GM21390 (cell line): ENCODE data around the gene AKNAD1.
"Not testable (repeated sequence)": the region's sequence is repeated elsewhere in the genome, so short reads cannot be mapped to it uniquely, and the experiment has no call there.

Experiments used
- ATAC-seq: cut with Tn5 transposase; IDR thresholded peaks from one replicate; pipeline ENCODE4 v1.9.1; 2021; ENCODE audit not compliant: unreplicated experiment

Gene AKNAD1, protein sequence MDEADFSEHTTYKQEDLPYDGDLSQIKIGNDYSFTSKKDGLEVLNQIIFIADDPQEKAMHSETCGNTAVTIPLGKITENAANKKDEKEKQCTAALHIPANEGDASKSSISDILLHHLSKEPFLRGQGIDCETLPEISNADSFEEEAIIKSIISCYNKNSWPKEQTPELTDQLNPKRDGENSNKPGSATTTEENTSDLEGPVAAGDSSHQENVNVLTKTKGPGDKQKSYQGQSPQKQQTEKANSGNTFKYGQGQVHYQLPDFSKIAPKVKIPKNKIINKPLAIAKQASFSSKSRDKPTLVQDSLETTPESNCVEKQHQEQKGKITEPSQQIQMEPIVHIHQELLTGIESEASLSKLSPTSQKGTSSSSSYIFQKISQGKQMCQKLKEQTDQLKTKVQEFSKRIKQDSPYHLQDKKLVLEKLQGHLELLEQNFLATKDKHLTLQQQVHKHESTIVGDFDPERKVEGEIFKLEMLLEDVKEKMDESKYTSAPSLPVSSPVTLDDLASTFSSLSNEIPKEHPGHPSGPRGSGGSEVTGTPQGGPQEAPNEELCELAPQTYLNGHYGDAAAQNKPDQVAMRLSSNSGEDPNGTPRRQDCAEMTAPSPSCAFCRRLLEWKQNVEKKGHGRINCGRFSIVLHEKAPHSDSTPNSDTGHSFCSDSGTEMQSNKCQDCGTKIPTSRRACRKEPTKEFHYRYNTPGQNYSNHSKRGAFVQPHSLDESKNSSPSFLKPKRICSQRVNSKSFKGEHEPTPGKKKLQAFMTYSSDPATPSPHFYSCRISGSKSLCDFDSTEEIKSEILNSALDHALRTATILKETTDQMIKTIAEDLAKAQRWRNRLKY

DNA sequence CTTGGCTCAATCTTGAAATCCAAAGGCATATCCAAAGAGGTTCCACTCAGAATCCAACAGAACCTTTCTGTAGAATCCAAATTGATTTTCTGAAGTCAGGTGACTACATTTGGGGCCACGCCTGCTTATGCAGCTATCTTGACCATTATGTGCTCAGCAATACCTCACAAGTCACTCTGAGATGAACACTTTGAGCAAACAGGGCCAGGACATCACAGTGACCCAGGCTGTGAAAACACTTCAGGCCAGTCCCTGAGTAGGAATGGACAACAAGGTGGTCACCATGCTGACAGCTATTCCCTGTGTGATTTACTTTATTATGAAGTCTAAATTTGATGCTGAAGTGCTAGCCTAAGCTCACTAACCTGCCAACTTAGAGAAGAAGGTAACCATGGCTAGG, at the start of gene AKNAD1:
TSS of gene AKNAD1 (minus strand) at position 101 of the 400 bp plus-strand sequence. CDS start 4,430 bp downstream, outside the sequence.
- no peak for ATAC-seq

DNA sequence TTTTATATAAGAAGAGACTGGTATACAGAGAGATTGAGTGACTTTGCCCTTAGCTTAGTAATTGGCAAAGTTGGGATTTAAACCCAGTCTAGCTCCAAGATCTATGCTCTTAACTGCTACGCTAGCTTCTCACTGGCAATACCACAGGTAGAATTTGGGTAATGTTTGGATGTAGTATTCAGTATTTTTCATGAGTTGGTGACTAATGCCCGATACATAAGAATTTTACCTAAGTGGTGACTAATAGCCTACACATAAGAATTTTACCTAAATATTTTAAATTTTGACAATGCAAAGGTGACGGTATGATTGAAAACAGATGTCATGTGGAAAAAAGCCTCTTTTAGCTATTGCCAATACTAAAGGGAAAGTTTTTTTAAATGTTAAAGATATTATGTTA, 44.2 kb upstream of the AKNAD1 start:
- ATAC-seq: no peak

DNA sequence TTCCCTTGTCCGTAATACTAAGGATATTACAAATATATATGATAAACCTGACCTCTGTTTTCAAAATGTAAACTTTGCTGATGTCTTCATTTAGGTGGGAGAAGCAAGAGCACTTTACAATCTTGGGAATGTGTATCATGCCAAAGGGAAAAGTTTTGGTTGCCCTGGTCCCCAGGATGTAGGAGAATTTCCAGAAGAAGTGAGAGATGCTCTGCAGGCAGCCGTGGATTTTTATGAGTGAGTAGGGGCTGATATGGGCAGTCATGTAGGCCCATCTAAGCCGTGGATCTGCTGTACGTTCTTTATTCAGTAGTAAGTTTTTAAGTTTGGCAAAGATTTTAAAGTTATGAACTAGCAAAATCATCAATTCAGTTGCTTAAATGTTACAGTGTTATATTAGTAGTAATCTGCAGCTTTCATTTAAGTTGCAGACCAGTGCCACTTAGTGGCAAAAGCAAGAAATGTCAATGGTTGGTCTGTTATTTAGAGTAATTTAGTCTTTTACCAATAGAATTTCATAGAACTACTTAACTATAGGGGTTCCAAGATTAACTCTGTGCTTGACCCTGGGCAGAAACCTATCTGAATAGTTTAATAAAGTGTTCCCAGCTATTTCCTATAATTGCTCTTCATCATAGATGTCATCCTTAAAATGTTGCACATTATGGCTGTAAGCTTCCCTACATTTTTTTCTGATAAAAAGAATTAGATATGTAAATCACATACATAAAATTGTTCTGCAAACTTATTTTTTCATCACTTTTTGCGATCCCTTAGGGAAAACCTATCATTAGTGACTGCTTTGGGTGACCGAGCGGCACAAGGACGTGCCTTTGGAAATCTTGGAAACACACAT, 41.2 kb upstream of the AKNAD1 start:
- no peak for ATAC-seq

DNA sequence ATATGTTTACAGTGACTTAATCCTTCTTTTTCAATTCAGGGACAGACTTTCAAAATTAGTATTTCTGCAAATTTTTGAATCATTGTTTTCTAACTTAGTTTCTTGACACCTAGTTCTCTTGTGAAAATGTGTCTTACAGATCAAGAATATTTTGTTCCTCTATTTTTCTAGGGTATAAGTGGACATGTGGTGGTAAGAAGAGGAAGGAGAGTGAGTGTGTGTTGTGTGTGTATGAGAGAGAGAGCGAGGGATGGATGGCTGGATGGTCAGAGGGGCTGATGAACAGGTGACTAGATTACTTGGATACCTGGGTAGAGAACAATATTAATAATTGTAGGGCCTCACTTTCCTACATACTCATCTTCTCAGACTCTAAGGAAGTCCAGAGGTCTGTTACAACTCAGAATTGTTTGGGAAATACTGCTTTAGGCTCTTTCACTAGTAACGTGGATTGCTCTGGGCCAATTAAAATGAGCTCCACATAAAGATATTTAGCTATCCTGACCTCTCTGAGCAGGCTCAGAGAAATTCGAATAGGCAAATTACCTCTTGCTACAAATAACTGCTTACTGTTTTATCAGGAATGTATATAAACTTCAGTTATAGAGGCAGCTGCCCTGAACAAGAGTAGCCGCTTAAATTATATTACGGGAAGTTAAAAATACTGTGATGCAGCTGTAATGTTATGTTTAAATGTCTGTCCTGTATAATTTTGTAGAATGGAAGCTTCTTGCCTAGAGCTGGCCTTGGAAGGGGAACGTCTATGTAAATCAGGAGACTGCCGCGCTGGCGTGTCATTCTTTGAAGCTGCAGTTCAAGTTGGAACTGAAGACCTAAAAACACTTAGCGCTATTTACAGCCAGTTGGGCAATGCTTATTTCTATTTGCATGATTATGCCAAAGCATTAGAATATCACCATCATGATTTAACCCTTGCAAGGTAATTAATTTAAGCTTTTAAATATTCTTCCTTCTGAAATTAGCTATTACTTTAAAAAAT, 39.6 kb upstream of the AKNAD1 start:
- no peak for ATAC-seq

DNA sequence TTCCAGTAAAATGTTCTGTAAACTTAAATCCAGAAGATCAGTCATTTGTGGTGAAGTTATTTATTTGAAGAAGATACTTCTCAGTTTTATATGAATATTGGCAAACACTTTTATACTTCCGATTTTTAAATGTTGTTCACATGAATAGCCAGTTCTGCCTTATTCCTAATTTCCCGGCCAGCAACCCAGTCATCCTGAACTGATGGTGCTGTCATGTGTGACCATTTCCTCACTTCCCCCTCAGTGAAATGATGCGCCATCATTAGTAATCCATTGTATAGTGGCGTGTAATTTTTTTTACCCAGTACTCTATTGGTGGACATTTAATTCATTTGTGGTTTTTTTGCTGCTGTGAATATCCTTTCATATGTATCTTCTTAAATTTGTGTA, 36.2 kb upstream of the AKNAD1 start:
- ATAC-seq: no peak

DNA sequence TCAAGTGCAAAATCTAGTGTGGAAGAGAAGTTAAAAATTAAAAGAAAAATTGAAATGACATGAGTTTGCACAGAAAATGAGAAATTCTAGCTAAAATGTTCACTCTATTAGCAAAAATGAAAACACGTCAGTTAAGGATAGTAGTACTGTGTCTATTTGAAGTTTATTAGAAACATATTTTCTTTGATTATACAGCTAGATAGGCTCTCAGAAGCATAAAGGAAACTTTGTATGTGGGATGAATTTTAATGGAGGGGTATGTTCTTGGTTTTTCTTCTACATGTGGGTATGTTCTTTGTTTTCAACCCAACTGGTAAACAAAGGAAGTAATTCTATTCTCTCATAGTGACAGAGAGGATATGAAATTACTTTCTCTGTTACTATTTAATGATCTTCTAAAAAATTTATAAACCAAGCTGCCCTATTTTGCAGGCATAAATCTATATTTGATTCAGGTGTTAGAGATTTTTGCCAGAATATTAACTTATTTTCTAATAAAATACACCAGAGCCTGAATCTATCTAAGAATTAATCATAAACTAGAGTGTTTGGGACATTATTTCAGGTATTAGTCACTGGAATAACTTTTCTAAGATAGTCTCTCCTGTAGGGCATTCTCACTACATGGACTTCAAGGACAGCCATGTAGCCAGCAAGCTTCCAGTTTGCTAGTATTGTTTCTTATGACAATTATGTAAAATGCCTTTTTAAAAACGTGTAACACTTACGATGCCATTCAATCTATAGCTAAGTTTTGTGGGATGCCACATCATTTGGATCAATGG, 35.7 kb upstream of the AKNAD1 start:
- ATAC-seq: no peak

DNA sequence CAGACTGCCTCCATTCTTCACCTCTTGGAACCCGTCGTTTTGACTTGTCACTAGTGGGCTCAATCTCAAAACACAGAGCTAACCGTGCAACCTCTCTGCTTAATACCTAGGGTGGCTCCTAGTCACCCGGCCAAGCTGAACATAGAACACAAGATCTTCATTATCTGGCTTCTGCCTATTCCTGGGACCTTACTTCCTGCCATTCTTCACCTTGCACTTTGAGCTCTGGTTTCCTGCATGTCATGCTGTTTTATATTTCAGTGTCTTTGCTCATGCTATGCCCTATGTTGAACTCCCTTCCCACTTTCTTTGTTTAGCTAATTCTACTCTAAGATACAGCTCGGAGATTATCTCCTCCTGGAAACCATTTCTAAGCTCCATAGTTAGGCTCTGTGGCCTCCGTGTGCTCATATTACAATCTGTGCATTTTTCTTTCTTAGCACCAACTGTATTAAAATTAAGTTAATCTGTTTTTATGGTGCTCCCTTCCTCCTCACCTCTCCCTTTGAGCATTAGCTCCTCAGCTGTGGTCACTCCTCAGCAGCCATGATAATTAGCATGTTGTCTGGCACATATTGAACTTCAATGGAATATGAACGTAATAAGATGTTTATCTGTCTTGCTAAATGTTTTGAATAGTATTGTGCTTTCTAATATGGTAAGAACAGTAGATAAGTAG, 33.0 kb upstream of the AKNAD1 start:
- ATAC-seq: no peak

DNA sequence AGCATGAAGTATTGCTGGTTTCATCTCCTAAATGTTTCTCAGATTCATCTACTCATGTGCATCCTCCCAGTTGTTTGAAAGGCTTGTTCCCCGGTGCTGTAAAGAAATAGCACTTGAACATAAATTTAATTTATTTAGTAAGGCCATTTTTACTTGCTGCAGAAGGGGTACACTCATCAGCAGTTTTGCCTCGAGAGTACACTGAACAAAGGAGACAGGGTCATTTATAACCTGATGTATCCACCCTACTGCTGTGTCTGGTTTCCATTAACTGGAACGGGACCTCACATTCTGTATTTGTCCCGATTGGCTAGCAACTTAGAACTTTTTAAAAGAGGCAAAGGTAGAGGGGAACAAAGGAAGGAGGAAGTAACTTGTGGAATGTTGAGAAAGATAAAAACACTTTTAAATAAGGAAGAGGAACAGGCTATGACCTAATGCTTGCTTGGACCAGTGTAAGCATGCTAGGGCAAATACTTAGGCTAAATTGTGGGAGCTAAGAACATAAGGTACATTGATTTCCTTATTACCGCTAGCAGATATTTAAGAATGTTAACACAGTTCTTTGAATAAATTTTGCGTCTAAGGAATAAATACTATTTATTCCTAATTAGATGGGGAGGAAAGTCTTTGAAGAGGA, 32.2 kb upstream of the AKNAD1 start:
- not testable (repeated sequence) for ATAC-seq

DNA sequence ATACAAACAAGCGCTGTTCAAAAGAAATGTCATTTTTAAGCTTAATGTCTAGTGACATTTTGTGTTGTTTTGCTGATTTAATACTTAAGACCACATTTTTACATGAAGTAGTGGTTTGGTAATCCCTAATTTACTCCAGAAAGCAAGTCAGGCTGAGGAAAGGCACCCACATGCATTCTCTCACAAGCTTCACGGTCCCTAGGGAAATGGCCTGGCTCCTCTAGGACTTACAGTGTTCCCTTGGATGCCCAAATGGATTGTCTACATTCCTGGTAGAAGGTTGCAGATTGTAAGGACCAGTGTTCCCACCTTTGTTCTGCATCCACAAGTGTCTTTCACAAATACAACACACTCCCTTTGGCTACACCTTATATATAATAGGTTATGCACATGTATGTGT, 29.4 kb upstream of the AKNAD1 start:
- ATAC-seq: no peak

DNA sequence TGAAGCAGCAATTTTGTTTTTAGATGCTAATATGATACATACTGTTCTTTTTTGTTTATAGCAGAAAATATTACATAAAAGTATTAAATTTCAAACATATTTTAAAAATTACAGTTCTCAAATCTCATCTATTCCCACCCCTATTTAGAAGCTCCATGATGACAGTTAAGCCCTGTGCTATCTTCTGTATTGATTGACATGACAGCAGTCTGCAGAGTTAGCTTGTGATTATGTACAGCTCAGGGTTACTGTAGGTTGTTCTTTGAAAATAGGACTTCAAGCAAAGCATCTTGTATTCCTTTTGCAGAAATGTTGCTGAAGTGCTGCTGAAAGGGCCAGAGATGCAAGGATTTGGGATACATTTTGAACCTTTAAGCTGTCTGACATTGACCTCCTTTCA, 28.1 kb upstream of the AKNAD1 start:
- no peak for ATAC-seq

DNA sequence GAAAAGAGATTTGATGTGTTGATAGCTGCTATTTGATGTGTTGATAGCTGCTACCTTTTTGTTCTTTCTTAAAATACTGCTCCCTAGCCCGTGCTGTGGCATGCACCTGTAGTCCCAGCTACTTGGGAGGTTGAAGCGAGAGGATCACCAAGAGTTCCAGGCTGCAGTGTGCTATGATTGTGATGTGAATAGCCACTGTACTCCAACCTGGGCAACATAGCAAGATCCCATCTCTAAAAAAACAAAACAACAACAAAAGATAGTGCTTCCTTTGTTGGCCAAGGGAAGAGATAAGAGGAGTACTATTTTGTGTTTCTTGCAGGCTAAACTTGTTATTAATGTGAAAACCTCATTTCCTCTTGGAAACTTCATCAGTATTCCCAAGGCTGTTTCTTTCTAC, 25.9 kb upstream of the AKNAD1 start:
- ATAC-seq: no peak

DNA sequence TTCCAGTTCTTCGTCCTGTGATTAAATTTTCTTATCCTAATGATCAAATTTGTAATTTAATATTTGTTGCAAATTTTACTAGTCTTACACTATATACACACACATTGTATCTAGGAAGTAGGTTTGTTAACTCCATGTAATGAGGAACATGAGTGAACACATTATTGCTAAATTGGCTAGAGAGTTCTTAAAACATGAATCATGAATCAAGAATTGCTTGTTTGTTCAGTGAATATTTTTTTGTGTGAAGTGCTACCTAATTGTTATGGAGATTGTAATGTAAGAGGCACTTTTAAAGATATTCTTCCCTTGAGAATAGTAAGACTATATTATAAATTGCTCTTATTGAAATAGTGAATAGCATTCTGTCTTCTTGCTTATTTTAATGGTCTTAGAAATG, 24.5 kb upstream of the AKNAD1 start:
- ATAC-seq: no peak

DNA sequence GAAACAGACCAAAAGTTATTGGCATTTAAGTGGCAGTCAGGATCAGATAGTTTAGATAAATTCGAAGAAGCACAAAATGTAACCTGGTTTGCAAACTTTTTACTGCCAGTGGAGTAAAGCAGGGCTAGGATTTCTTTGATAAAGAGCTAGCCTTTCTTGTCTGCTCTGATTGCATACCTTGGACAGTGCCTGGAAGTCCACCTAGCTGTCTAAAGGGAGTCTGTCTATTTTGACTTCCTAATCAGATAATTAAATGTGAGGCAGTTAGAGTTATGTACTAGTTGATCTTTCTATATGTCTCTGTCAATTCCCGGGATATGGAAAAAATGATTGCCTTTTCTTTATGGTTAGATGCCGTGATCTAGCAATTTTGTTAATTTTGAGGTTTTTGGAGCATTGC, 24.0 kb upstream of the AKNAD1 start:
- no peak for ATAC-seq

DNA sequence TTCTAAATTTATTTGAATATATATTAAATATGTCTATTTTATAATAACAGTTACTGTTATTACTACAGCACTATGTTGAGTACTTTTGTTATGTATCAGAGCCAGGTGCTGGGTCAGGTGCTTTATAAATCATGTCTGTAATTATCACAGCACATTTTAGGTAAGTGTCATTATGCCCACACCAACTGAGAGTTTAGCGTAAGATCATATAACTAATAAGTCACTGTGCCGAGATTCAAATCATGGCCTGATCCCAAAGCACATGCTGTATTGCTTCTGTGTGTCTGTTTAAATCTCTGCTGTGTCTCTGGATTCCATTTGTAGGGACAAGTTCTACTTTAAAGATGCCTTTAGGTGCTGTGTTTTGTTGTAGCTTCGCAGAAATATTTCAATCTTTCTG, 21.8 kb upstream of the AKNAD1 start:
- ATAC-seq: no peak

DNA sequence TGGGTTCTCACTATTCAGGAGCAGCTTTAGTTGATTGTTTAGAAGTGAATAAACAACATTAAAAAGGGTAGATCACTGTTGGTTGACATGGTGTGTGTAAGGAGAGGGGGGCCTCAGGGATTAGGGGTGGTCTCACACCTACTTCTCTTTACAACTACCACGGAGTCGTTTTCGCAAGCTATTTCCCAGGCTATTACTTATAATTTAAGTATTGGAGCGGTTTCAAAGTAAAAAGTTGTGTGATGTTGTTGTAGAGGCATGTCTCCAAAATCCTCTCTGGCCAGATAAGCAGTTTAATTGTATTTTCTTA, 21.2 kb upstream of the AKNAD1 start:
- ATAC-seq: no peak

DNA sequence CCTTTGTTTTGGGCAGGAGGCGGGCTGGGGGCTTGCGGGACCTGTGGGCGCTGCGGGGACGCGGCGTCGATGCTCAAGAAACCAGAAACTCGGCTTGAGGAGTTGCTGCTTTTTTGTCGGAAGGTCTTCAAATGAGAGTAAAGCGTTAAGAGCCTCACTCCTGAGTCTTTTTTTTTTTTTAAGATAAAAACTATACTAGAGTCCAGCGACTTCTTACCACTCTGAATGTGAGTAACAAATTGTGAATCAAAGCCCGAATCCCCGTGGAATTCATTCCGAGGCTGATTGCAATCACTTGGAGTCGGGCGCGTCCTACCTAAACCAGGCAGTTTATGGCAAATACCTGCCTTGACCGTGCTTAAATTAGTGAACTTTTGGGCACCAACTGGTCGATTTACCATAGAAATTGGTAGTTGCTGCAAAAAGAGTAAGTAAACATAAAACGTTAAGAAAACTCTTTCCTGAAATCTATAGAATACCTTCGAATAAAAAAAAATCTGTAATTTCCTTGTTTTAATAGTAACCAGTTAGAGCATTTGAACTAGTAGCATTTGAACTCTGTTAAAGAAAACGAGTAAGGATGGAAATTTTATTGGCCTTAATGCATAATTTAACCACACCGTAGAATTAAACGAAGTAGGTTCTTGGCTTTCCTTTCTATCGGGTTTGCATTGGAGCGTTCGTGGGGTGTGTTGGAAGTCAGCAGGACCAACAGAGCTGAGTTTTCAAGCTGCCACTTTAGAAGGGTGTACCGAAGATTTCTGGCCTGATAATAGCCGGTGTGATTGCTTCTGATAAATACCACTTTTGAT, 20.7 kb upstream of the AKNAD1 start:
- no peak for ATAC-seq

DNA sequence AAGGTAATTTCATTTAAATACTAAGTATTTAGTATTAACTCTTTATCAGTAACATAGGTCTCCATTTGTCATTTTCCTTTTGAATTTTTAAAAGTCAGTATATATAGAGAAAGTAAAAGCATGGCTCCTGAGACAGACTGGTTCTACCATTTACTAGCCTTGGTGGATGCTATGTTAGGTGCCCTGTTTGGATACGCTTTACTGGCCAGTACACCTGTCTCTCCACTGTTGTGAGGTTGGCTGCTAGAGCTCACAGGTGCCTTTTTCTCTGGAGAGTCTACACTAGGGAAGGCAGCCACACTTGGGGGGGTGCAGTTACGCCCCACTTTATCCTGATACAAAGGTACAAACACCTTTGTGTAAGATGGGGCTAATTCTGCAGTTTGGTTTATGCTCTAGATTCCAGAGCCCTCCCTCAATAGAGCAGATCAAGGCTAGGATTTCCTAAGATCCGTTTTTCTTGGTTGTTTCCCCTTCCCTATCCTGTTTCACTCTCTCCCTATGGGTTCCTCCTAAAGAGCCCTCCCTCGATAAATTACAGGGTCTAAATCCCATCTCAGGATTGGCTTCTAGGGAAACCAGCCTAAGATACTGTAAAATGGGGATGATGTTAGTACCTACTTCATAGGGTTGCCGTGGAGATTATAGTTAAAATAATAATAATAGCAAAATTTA, 14.3 kb upstream of the AKNAD1 start:
- no peak for ATAC-seq
